OCI-M2 (cell line): ENCODE results near the gene ZNF701.
"Not testable (repeated sequence)": the region's sequence is repeated elsewhere in the genome, so short reads cannot be mapped to it uniquely, and the experiment has no call there.

Source experiments
- DNase-seq: peaks from one replicate; lab custom pipeline; 2025; ENCODE audit not compliant: unreplicated experiment; lab: John Stamatoyannopoulos, UW

ZNF701 gene

GRCh38 chr19:52566121-52566520 is 4.0 kb upstream of the ZNF701 start:
- DNase-seq = no peak

- DNase-seq = no peak
Measured at GRCh38 chr19:52566588-52566987, 3.5 kb upstream of the ZNF701 start.

GRCh38 chr19:52567921-52568320 is 2.2 kb upstream of the ZNF701 start:
- DNase-seq = no peak

GRCh38 chr19:52569638-52569999 is 468 bp upstream of the ZNF701 start:
- not testable (repeated sequence) for DNase-seq

- DNase-seq = no peak
Measured at GRCh38 chr19:52584736-52585440, 14.8 kb downstream of the ZNF701 start.

- no peak for DNase-seq
Measured at GRCh38 chr19:52585604-52586003, 15.5 kb downstream of the ZNF701 start.

- no peak for DNase-seq
Measured at GRCh38 chr19:52590728-52591127, 20.6 kb downstream of the ZNF701 start.

GRCh38 chr19:52592301-52592700 is 22.2 kb downstream of the ZNF701 start:
- no peak for DNase-seq

GRCh38 chr19:52593441-52593840 is 23.4 kb downstream of the ZNF701 start:
- DNase-seq = not testable (repeated sequence)

GRCh38 chr19:52599241-52599640 is 29.2 kb downstream of the ZNF701 start:
- DNase-seq = no peak

- DNase-seq = no peak
Measured at GRCh38 chr19:52600639-52601024, 30.5 kb downstream of the ZNF701 start.

GRCh38 chr19:52601025-52601973 is 31.2 kb downstream of the ZNF701 start:
- DNase-seq = peak; percentile 51

- DNase-seq = not testable (repeated sequence)
Measured at GRCh38 chr19:52601974-52602366, 31.9 kb downstream of the ZNF701 start.

GRCh38 chr19:52602941-52603340 is 32.9 kb downstream of the ZNF701 start:
- no peak for DNase-seq

GRCh38 chr19:52603558-52604207 is 33.6 kb downstream of the ZNF701 start:
- no peak for DNase-seq

GRCh38 chr19:52613299-52613906 is 43.3 kb downstream of the ZNF701 start:
- no peak for DNase-seq

GRCh38 chr19:52621376-52621775 is 51.3 kb downstream of the ZNF701 start:
- no peak for DNase-seq

GRCh38 chr19:52622261-52622660 is 52.2 kb downstream of the ZNF701 start:
- DNase-seq = no peak

- DNase-seq = no peak
Measured at GRCh38 chr19:52626915-52627314, 56.8 kb downstream of the ZNF701 start.

GRCh38 chr19:52627441-52627840 is 57.4 kb downstream of the ZNF701 start:
- DNase-seq = not testable (repeated sequence)
